ENCODE measurements around the gene SELENOF.

SELENOF gene

GRCh38 chr1:86914601-86914997, 673 bp upstream of the SELENOF start, which contains the start of gene HS2ST1:
TSS of gene HS2ST1 (plus strand) at chr1:86914635.
- no peaks in the 10 kb centered on the region for H3K9me3 ChIP-seq (ENCODE audit: low read length)
- TF ChIP-seq EZH2 (IDR thresholded peaks at IDR 0.05; ENCODE audit: borderline replicate concordance, low read length) = no peak
- no peak for TF ChIP-seq CTCF (IDR thresholded peaks at IDR 0.05; ENCODE audit: low read length)
- peaks cover 89% of the 10 kb centered on the region for H3K79me2 ChIP-seq (ENCODE audit: insufficient read depth, low read length)
- no peaks in the 10 kb centered on the region for H3K27me3 ChIP-seq (ENCODE audit: insufficient read depth, low read length)
- H3K27ac ChIP-seq (ENCODE audit: low read depth, low read length, poor library complexity, severe bottlenecking) = peak within 1 kb of the TSS; percentile 87
- peaks cover 17% of the 10 kb centered on the region for H3K36me3 ChIP-seq (ENCODE audit: insufficient read depth, low read length)
- 0 out of 2 replicates have a peak within 1 kb of the TSS, but pooled peaks have one; percentile 2 for H2AFZ ChIP-seq (ENCODE audit: low read length)
- H3K4me1 ChIP-seq (ENCODE audit: insufficient read depth, low read length, severe bottlenecking) = peaks cover 41% of the 10 kb centered on the region
- H3K9me2 ChIP-seq (ENCODE audit: low read depth, low read length) = no peaks in the 10 kb centered on the region
- H3K4me3 ChIP-seq (ENCODE audit: low read depth, low read length, poor library complexity, severe bottlenecking) = peak within 1 kb of the TSS; percentile 96
- H3F3A ChIP-seq (ENCODE audit: insufficient read depth, low read length) = no peaks in the 10 kb centered on the region
- no peaks in the 10 kb centered on the region for H4K20me1 ChIP-seq (ENCODE audit: insufficient read depth, low read length)
- peak within 1 kb of the TSS; percentile 93 for H3K4me2 ChIP-seq (ENCODE audit: low read length)
- peak within 1 kb of the TSS; percentile 97 for H3K9ac ChIP-seq (ENCODE audit: low read length)

- H3K27me3 ChIP-seq (ENCODE audit: insufficient read depth, low read length) = no peaks in the 10 kb centered on the region
- peak overlapping the region; percentile 96 for H3K4me3 ChIP-seq (ENCODE audit: low read depth, low read length, poor library complexity, severe bottlenecking)
- no peaks in the 10 kb centered on the region for H4K20me1 ChIP-seq (ENCODE audit: insufficient read depth, low read length)
- 0 out of 2 replicates have a peak overlapping the region, but pooled peaks have one; percentile 2 for H2AFZ ChIP-seq (ENCODE audit: low read length)
- H3K9ac ChIP-seq (ENCODE audit: low read length) = peak overlapping the region; percentile 97
- peaks cover 91% of the 10 kb centered on the region for H3K79me2 ChIP-seq (ENCODE audit: insufficient read depth, low read length)
- H3K4me1 ChIP-seq (ENCODE audit: insufficient read depth, low read length, severe bottlenecking) = peaks cover 41% of the 10 kb centered on the region
- no peaks in the 10 kb centered on the region for H3K9me3 ChIP-seq (ENCODE audit: low read length)
- H3F3A ChIP-seq (ENCODE audit: insufficient read depth, low read length) = no peaks in the 10 kb centered on the region
- H3K9me2 ChIP-seq (ENCODE audit: low read depth, low read length) = no peaks in the 10 kb centered on the region
- H3K36me3 ChIP-seq (ENCODE audit: insufficient read depth, low read length) = peaks cover 29% of the 10 kb centered on the region
- H3K27ac ChIP-seq (ENCODE audit: low read depth, low read length, poor library complexity, severe bottlenecking) = peak overlapping the region; percentile 87
- peak overlapping the region; percentile 86 for H3K4me2 ChIP-seq (ENCODE audit: low read length)
- no peak for TF ChIP-seq CTCF (IDR thresholded peaks at IDR 0.05; ENCODE audit: low read length)
- TF ChIP-seq EZH2 (IDR thresholded peaks at IDR 0.05; ENCODE audit: borderline replicate concordance, low read length) = no peak
These were observed 479 bp downstream of the SELENOF start for GRCh38 chr1:86913399-86913895.

- Histone ChIP-seq H3K4me1 (ENCODE audit: insufficient read depth, low read length, severe bottlenecking) (peaks cover 34% of the 10 kb centered on the region), H3K4me2 (ENCODE audit: low read length) (peak overlapping the region; percentile 86), H4K20me1 (ENCODE audit: insufficient read depth, low read length) (no peaks in the 10 kb centered on the region), H3K9me3 (ENCODE audit: low read length) (no peaks in the 10 kb centered on the region), H3K27ac (ENCODE audit: low read depth, low read length, poor library complexity, severe bottlenecking) (no peak overlapping the region), H2AFZ (ENCODE audit: low read length) (no peak overlapping the region), H3K27me3 (ENCODE audit: insufficient read depth, low read length) (no peaks in the 10 kb centered on the region), H3K9me2 (ENCODE audit: low read depth, low read length) (no peaks in the 10 kb centered on the region), H3K79me2 (ENCODE audit: insufficient read depth, low read length) (peaks cover 91% of the 10 kb centered on the region), H3K9ac (ENCODE audit: low read length) (peak overlapping the region; percentile 97), H3K36me3 (ENCODE audit: insufficient read depth, low read length) (peaks cover 39% of the 10 kb centered on the region), H3F3A (ENCODE audit: insufficient read depth, low read length) (no peaks in the 10 kb centered on the region), H3K4me3 (ENCODE audit: low read depth, low read length, poor library complexity, severe bottlenecking) (peak overlapping the region; percentile 96)
- TF ChIP-seq CTCF (IDR thresholded peaks at IDR 0.05; ENCODE audit: low read length) (no peak), EZH2 (IDR thresholded peaks at IDR 0.05; ENCODE audit: borderline replicate concordance, low read length) (no peak)
These were observed 1.5 kb downstream of the SELENOF start for GRCh38 chr1:86912281-86912900.

Data from OCI-LY1 (cell line).